ENCODE data around the gene CTNNA1. TPM values are rescaled to one million over a fixed set of nuclear protein-coding genes. Genes with fewer than 3 reads are reported as not detected.
"Not testable (repeated sequence)": the region's sequence is repeated elsewhere in the genome, so short reads cannot be mapped to it uniquely, and the experiment has no call there.

CTNNA1 gene
- polyA plus RNA-seq, 1 donor (not counting 4 experiments of a cell fraction or from before 2014, with no cell fraction given) = 119 TPM

GRCh38 chr5:138833726-138834480, 80.7 kb downstream of the CTNNA1 start:
- no peaks in the 10 kb centered on the region for H3K4me1 ChIP-seq (ENCODE audit: control insufficient read depth, extremely low read depth, insufficient read depth, low read length)
- H3K79me2 ChIP-seq (ENCODE audit: control insufficient read depth, insufficient read depth, low read length) = peaks cover 79% of the 10 kb centered on the region
- no peak overlapping the region for H3K27ac ChIP-seq (ENCODE audit: control insufficient read depth, insufficient read depth, low read length)
- H3K9ac ChIP-seq (ENCODE audit: control insufficient read depth, extremely low read depth, insufficient read depth, low read length) = no peak overlapping the region
- H3K27me3 ChIP-seq (ENCODE audit: control insufficient read depth, extremely low read depth, insufficient read depth, low read length) = no peaks in the 10 kb centered on the region
- H4K20me1 ChIP-seq (ENCODE audit: control insufficient read depth, extremely low read depth, insufficient read depth, low read length) = peaks cover 2% of the 10 kb centered on the region
- peaks cover 12 to 13% of the 10 kb centered on the region in 2 experiments for H3K36me3 ChIP-seq (ENCODE audit: control insufficient read depth in 2 of 2, extremely low read depth in 1 of 2, insufficient read depth in 2 of 2, low read length in 2 of 2)
- no peaks in the 10 kb centered on the region for H3K9me1 ChIP-seq (ENCODE audit: control insufficient read depth, extremely low read depth, insufficient read depth, low read length)
- H3K4me3 ChIP-seq (ENCODE audit: control insufficient read depth in 2 of 3, extremely low read depth in 1 of 3, insufficient read depth in 2 of 3, low read depth in 1 of 3, low read length in 3 of 3) = no peak overlapping the region
- no peaks in the 10 kb centered on the region for H3K9me3 ChIP-seq (ENCODE audit: control insufficient read depth, low read depth, low read length)
- TF ChIP-seq CTCF (optimal IDR thresholded peaks at IDR 0.05 in 1 of 3, IDR thresholded peaks at IDR 0.05 in 1 of 3, conservative IDR thresholded peaks at IDR 0.05 in 1 of 3; ENCODE audit: extremely low read depth in 1 of 3, insufficient read depth in 2 of 3, low read length in 3 of 3) (no peak), EZH2 (IDR thresholded peaks at IDR 0.05; ENCODE audit: low read length) (no peak)
- no peak overlapping the region for H3K4me2 ChIP-seq (ENCODE audit: control insufficient read depth, extremely low read depth, insufficient read depth, low read depth, low read length)
- dilution Hi-C loops (cut with MboI; ENCODE audit: extremely low pct_ligation_motif_present, low sequenced_read_pairs) = no loop called here
- no peak overlapping the region for H2AFZ ChIP-seq (ENCODE audit: control insufficient read depth, low read length)
- no peak for DNase-seq (ENCODE audit: low read depth, low spot score)
- FAIRE-seq = no peak

GRCh38 chr5:138834853-138835252, 81.6 kb downstream of the CTNNA1 start:
- H3K9me3 ChIP-seq (ENCODE audit: control insufficient read depth, low read depth, low read length); H3K9ac ChIP-seq (ENCODE audit: control insufficient read depth, extremely low read depth, insufficient read depth, low read length); H4K20me1 ChIP-seq (ENCODE audit: control insufficient read depth, extremely low read depth, insufficient read depth, low read length); H3K4me3 ChIP-seq (ENCODE audit: control insufficient read depth in 2 of 3, extremely low read depth in 1 of 3, insufficient read depth in 2 of 3, low read depth in 1 of 3, low read length in 3 of 3); FAIRE-seq; H3K4me1 ChIP-seq (ENCODE audit: control insufficient read depth, extremely low read depth, insufficient read depth, low read length); dilution Hi-C loops (cut with MboI; ENCODE audit: extremely low pct_ligation_motif_present, low sequenced_read_pairs); H3K9me1 ChIP-seq (ENCODE audit: control insufficient read depth, extremely low read depth, insufficient read depth, low read length); H3K27ac ChIP-seq (ENCODE audit: control insufficient read depth, insufficient read depth, low read length); H3K4me2 ChIP-seq (ENCODE audit: control insufficient read depth, extremely low read depth, insufficient read depth, low read depth, low read length); DNase-seq (ENCODE audit: low read depth, low spot score); H3K27me3 ChIP-seq (ENCODE audit: control insufficient read depth, extremely low read depth, insufficient read depth, low read length); H2AFZ ChIP-seq (ENCODE audit: control insufficient read depth, low read length): not testable (repeated sequence)
- peaks cover 86% of the 10 kb centered on the region for H3K79me2 ChIP-seq (ENCODE audit: control insufficient read depth, insufficient read depth, low read length)
- H3K36me3 ChIP-seq (ENCODE audit: control insufficient read depth in 2 of 2, extremely low read depth in 1 of 2, insufficient read depth in 2 of 2, low read length in 2 of 2) = peaks cover 8 to 13% of the 10 kb centered on the region in 2 experiments

All from keratinocyte (primary cell).